ENCODE results near the gene ARID3C. TPM values are rescaled to one million over a fixed set of nuclear protein-coding genes. Genes with fewer than 3 reads are reported as not detected.

Gene ARID3C
- polyA plus RNA-seq, 1 of the 3 experiments (the other 2 are of a cell fraction), result 0.08 TPM

DNA sequence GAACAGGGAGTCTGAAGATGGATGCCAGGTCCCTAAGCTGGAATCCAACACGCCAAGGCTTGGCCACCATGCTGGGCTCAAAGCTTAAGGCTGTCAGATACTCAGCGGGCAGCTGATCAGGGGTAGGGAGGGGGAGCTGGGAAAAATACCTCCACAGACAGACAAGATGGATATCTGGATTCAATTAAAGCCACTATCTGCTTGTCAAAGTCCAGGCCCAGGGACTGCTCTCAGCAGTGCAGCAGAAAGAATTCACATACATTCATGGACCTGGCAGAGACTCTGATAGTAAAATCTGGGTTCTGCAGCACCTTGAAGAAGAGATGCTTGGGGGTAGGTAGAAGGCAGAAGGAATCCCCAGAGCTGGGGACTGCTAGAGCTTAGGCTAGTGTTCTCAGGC is 13.7 kb downstream of the ARID3C start:
- POLR2A ChIA-PET, result interaction anchor here (0.9 to 1.2 kb wide), 2 partner anchors 22 to 31 kb away, joined by 3 to 11 read pairs; partner anchors contain the start of genes GALT and SIGMAR1
- CTCF ChIA-PET, result interaction anchor here (0.9 to 8.8 kb wide), 10 partner anchors 10 to 211 kb away, joined by 3 to 256 read pairs (median 6); partner anchors contain the start of genes ARID3C, GALT and SIGMAR1

DNA sequence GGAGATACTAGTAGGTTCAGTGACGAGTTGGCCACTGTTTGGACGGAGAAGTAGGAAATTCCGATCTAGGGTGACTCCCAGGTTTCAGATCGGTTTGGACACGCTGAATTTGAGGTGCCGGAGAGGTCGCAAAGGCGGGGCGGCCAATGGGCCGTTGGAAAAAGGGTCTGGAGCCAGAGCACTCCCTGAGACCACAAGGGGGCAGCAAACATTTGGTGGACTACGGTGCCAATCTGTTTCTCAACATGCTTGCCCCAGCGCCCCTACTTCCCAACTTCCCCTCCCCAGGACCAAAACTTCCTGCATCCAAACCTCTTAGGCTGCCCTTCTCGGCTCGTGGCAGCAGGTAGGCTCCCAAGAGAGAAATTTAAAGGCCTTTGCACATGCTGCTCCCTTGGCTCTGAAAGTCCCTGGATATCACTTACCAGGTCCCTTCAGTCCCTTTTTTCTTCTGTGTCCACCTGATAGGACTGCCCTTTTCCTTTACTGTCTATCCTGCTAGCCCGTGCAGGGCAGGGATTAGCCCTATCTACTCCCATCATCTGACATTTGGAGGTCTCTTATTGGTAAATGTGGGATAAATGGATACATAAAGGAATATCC is 16.0 kb downstream of the ARID3C start:
- POLR2A ChIA-PET, result interaction anchor here (0.6 kb wide), 2 partner anchors 32 to 188 kb away, joined by 3 to 4 read pairs; no protein-coding TSS in a partner anchor
- peaks cover 18 to 29% of the 10 kb centered on the region in 2 experiments for H3K36me3 ChIP-seq (replicated peaks in 1 of 2; ENCODE audit: control insufficient read depth in 1 of 2, insufficient read depth in 2 of 2, low read length in 1 of 2)
- CTCF ChIA-PET, result interaction anchor here (0.6 to 8.8 kb wide), 23 partner anchors 8 to 280 kb away, joined by 3 to 256 read pairs (median 4); partner anchors contain the start of genes ARID3C and SIGMAR1
- peak overlapping the region; percentile 73 to 75; a peak in 2 of 4 replicates for H3K27ac ChIP-seq (ENCODE audit: low read depth in 2 of 2, low read length in 1 of 2)
- peak; percentile 84 for DNase-seq
- peak overlapping the region; percentile 91; the same call in 1 of the 2 replicates for H2AFZ ChIP-seq (ENCODE audit: low read depth)
- H3K9ac ChIP-seq, result peak overlapping the region; percentile 84
- peak overlapping the region; percentile 87 for H3K4me2 ChIP-seq
- H3K79me2 ChIP-seq (ENCODE audit: insufficient read depth), result peaks cover 10% of the 10 kb centered on the region; the same call in 1 of the 2 replicates
- H3K4me3 ChIP-seq (ENCODE audit: low read depth in 2 of 2, low read length in 1 of 2), result peak overlapping the region; percentile 66 to 84
- no peaks in the 10 kb centered on the region for H3K9me2 ChIP-seq
- no peaks in the 10 kb centered on the region for H3K9me3 ChIP-seq
- H3F3A ChIP-seq (replicated peaks; ENCODE audit: insufficient read depth), result no peaks in the 10 kb centered on the region
- no peaks in the 10 kb centered on the region for H3K27me3 ChIP-seq (ENCODE audit: insufficient read depth)
- no peaks in the 10 kb centered on the region for H4K20me1 ChIP-seq (ENCODE audit: insufficient read depth)
- H3K4me1 ChIP-seq (ENCODE audit: control insufficient read depth in 1 of 2, insufficient read depth in 2 of 2, low read depth in 1 of 2, low read length in 1 of 2), result peaks cover 0 to 36% of the 10 kb centered on the region in 2 experiments; a peak in 1 of 4 replicates
- 6% methylated on average over 15 of the region's 15 CpGs for WGBS (ENCODE audit: low lambda C conversion rate)
- 0 out of 2 replicates have a peak, but pooled peaks have one; percentile 44 for TF ChIP-seq SIN3A (IDR thresholded peaks at IDR 0.05; ENCODE audit: borderline replicate concordance, low read depth, low read length)
- TF ChIP-seq NFIC (IDR thresholded peaks at IDR 0.05; ENCODE audit: borderline replicate concordance), result 0 out of 2 replicates have a peak, but pooled peaks have one; percentile 19
- TF ChIP-seq, protein P1, sequence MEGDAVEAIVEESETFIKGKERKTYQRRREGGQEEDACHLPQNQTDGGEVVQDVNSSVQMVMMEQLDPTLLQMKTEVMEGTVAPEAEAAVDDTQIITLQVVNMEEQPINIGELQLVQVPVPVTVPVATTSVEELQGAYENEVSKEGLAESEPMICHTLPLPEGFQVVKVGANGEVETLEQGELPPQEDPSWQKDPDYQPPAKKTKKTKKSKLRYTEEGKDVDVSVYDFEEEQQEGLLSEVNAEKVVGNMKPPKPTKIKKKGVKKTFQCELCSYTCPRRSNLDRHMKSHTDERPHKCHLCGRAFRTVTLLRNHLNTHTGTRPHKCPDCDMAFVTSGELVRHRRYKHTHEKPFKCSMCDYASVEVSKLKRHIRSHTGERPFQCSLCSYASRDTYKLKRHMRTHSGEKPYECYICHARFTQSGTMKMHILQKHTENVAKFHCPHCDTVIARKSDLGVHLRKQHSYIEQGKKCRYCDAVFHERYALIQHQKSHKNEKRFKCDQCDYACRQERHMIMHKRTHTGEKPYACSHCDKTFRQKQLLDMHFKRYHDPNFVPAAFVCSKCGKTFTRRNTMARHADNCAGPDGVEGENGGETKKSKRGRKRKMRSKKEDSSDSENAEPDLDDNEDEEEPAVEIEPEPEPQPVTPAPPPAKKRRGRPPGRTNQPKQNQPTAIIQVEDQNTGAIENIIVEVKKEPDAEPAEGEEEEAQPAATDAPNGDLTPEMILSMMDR (IDR thresholded peaks at IDR 0.05), result peak; percentile 89
- no peak for TF ChIP-seq FOSL2 (IDR thresholded peaks at IDR 0.05; ENCODE audit: borderline replicate concordance, low read depth)
- TF ChIP-seq GATA2 (CRISPR knock-in tag; IDR thresholded peaks at IDR 0.05), result no peak
- peak; percentile 89 for TF ChIP-seq SMC3 (IDR thresholded peaks at IDR 0.05; ENCODE audit: low read depth, low read length)
- TF ChIP-seq RCOR1 (IDR thresholded peaks at IDR 0.05; ENCODE audit: low read length), result no peak
- TF ChIP-seq, protein P2, sequence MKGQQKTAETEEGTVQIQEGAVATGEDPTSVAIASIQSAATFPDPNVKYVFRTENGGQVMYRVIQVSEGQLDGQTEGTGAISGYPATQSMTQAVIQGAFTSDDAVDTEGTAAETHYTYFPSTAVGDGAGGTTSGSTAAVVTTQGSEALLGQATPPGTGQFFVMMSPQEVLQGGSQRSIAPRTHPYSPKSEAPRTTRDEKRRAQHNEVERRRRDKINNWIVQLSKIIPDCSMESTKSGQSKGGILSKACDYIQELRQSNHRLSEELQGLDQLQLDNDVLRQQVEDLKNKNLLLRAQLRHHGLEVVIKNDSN (IDR thresholded peaks at IDR 0.05; ENCODE audit: borderline replicate concordance, low read depth), result no peak
- TF ChIP-seq, protein P3, sequence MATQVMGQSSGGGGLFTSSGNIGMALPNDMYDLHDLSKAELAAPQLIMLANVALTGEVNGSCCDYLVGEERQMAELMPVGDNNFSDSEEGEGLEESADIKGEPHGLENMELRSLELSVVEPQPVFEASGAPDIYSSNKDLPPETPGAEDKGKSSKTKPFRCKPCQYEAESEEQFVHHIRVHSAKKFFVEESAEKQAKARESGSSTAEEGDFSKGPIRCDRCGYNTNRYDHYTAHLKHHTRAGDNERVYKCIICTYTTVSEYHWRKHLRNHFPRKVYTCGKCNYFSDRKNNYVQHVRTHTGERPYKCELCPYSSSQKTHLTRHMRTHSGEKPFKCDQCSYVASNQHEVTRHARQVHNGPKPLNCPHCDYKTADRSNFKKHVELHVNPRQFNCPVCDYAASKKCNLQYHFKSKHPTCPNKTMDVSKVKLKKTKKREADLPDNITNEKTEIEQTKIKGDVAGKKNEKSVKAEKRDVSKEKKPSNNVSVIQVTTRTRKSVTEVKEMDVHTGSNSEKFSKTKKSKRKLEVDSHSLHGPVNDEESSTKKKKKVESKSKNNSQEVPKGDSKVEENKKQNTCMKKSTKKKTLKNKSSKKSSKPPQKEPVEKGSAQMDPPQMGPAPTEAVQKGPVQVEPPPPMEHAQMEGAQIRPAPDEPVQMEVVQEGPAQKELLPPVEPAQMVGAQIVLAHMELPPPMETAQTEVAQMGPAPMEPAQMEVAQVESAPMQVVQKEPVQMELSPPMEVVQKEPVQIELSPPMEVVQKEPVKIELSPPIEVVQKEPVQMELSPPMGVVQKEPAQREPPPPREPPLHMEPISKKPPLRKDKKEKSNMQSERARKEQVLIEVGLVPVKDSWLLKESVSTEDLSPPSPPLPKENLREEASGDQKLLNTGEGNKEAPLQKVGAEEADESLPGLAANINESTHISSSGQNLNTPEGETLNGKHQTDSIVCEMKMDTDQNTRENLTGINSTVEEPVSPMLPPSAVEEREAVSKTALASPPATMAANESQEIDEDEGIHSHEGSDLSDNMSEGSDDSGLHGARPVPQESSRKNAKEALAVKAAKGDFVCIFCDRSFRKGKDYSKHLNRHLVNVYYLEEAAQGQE (IDR thresholded peaks at IDR 0.05; ENCODE audit: low read depth, low read length), result no peak
- peak; percentile 72 for TF ChIP-seq RAD21 (IDR thresholded peaks at IDR 0.05; ENCODE audit: low read length)
- no peak for TF ChIP-seq EZH2phosphoT487 (IDR thresholded peaks at IDR 0.05; ENCODE audit: borderline replicate concordance, low read depth)

More for the DNA sequence above, 13.7 kb downstream of the ARID3C start:
- Histone ChIP-seq H3K4me2 (no peak overlapping the region), H3K36me3 (replicated peaks in 1 of 2; ENCODE audit: control insufficient read depth in 1 of 2, insufficient read depth in 2 of 2, low read length in 1 of 2) (peaks cover 23 to 34% of the 10 kb centered on the region in 2 experiments), H3K4me3 (ENCODE audit: low read depth in 2 of 2, low read length in 1 of 2) (no peak overlapping the region), H3K9me2 (no peaks in the 10 kb centered on the region), H3K27ac (ENCODE audit: low read depth in 2 of 2, low read length in 1 of 2) (no peak overlapping the region), H2AFZ (ENCODE audit: low read depth) (no peak overlapping the region), H3K9me3 (no peaks in the 10 kb centered on the region), H3K27me3 (ENCODE audit: insufficient read depth) (no peaks in the 10 kb centered on the region), H3F3A (replicated peaks; ENCODE audit: insufficient read depth) (no peaks in the 10 kb centered on the region), H3K4me1 (ENCODE audit: control insufficient read depth in 1 of 2, insufficient read depth in 2 of 2, low read depth in 1 of 2, low read length in 1 of 2) (peaks cover 5 to 43% of the 10 kb centered on the region in 2 experiments; a peak in 2 of 4 replicates), H4K20me1 (ENCODE audit: insufficient read depth) (no peaks in the 10 kb centered on the region), H3K79me2 (ENCODE audit: insufficient read depth) (peaks cover 23% of the 10 kb centered on the region), H3K9ac (no peak overlapping the region)
- peak; percentile 75 for DNase-seq
- WGBS (ENCODE audit: low lambda C conversion rate), result 60% methylated on average over 2 of the region's 2 CpGs
- TF ChIP-seq MEF2A (IDR thresholded peaks at IDR 0.05; ENCODE audit: borderline replicate concordance, low read depth) (no peak), CHD2 (IDR thresholded peaks at IDR 0.05; ENCODE audit: low read length, partially characterized antibody) (peak; percentile 42), MXI1 (IDR thresholded peaks at IDR 0.05; ENCODE audit: low read depth, low read length) (peak; percentile 58; the same call in 1 of the 2 replicates), RAD21 (IDR thresholded peaks at IDR 0.05; ENCODE audit: low read length) (no peak), RCOR1 (IDR thresholded peaks at IDR 0.05; ENCODE audit: low read length) (peak; percentile 99), TCF12 (IDR thresholded peaks at IDR 0.05) (peak; percentile 26; the same call in 1 of the 2 replicates), EP300 (IDR thresholded peaks at IDR 0.05; ENCODE audit: borderline replicate concordance in 1 of 2, low read depth in 1 of 2, low read length in 1 of 2) (peak in 1 of 2 experiments; percentile 51; a peak in 2 of 4 replicates), GATA2 (CRISPR knock-in tag; IDR thresholded peaks at IDR 0.05) (peak; percentile 70)
- TF ChIP-seq, protein P4, sequence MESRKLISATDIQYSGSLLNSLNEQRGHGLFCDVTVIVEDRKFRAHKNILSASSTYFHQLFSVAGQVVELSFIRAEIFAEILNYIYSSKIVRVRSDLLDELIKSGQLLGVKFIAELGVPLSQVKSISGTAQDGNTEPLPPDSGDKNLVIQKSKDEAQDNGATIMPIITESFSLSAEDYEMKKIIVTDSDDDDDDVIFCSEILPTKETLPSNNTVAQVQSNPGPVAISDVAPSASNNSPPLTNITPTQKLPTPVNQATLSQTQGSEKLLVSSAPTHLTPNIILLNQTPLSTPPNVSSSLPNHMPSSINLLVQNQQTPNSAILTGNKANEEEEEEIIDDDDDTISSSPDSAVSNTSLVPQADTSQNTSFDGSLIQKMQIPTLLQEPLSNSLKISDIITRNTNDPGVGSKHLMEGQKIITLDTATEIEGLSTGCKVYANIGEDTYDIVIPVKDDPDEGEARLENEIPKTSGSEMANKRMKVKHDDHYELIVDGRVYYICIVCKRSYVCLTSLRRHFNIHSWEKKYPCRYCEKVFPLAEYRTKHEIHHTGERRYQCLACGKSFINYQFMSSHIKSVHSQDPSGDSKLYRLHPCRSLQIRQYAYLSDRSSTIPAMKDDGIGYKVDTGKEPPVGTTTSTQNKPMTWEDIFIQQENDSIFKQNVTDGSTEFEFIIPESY (IDR thresholded peaks at IDR 0.05; ENCODE audit: borderline replicate concordance, low read depth), result no peak
